ENCODE measurements around the gene RNF223. TPM values are rescaled to one million over a fixed set of nuclear protein-coding genes. Genes with fewer than 3 reads are reported as not detected.
"Not testable (repeated sequence)": the region's sequence is repeated elsewhere in the genome, so short reads cannot be mapped to it uniquely, and the experiment has no call there.

RNF223 gene
- total and polyA plus RNA-seq, 8 donors, result 0.05 to 0.37 (median 0.16) TPM; not detected in 2

DNA sequence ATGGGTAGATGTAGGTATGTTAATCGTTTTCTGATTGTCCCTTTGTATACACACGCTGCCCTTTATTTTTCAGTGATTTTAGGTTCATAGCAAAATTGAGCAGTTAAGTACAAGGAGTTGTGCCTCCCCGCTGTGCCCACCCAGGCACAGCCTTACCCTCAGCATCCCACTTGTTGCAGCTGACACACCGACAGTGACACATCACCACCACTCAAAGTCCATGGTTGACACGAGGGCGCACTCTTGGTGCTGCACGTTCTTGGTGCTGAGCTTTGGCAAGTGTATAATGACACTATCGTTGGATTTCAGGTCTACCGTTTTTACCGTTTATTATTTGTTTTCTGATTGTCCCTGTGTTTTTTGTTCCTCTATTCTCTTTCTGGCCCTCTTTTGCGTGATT lies 26.2 kb upstream of the RNF223 start:
- Histone ChIP-seq H3K9me3 (no peaks in the 10 kb centered on the region), H3K27ac (no peak overlapping the region), H3K27me3 (no peaks in the 10 kb centered on the region), H3K4me3 (no peak overlapping the region), H3K4me1 (no peaks in the 10 kb centered on the region), H3K36me3 (no peaks in the 10 kb centered on the region)
- FAIRE-seq, result no peak
- DNase-seq, result peak in 1 of 6 donors; percentile 6
- no peak for ATAC-seq
- 95 to 96% methylated on average over 11 of the region's 11 CpGs for WGBS, 2 donors
- intact Hi-C loops (cut with DNase I), result no loop called here
- TF ChIP-seq, protein P1, sequence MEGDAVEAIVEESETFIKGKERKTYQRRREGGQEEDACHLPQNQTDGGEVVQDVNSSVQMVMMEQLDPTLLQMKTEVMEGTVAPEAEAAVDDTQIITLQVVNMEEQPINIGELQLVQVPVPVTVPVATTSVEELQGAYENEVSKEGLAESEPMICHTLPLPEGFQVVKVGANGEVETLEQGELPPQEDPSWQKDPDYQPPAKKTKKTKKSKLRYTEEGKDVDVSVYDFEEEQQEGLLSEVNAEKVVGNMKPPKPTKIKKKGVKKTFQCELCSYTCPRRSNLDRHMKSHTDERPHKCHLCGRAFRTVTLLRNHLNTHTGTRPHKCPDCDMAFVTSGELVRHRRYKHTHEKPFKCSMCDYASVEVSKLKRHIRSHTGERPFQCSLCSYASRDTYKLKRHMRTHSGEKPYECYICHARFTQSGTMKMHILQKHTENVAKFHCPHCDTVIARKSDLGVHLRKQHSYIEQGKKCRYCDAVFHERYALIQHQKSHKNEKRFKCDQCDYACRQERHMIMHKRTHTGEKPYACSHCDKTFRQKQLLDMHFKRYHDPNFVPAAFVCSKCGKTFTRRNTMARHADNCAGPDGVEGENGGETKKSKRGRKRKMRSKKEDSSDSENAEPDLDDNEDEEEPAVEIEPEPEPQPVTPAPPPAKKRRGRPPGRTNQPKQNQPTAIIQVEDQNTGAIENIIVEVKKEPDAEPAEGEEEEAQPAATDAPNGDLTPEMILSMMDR (IDR thresholded peaks at IDR 0.05), result no peak

DNA sequence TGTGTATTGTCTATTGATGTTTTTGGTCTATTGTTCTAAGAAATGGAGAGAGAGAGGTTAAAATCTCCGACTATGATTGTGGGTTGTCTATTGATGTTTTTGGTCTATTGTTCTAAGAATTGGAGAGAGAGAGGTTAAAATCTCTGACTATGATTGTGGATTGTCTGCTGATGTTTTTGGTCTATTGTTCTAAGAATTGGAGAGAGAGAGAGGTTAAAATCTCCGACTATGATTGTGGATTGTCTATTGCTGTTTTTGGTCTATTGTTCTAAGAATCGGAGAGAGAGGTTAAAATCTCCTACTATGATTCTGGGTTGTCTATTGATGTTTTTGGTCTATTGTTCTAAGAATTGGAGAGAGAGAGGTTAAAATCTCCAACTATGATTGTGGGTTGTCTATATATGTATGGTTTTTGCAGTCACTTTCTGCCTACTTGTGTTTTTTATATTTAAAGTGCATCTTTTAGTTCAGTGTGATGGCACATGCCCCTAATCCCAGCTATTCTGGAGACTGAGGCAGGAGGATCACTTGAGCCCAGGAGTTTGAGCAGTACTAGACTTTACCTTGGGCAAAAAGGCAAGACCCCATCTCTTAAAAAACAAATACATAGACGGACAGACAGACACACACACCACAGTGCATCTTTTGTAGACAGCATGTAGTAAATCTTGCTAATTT lies 25.5 kb upstream of the RNF223 start:
- Histone ChIP-seq H3K4me1 (no peaks in the 10 kb centered on the region), H3K36me3 (no peaks in the 10 kb centered on the region), H3K9me3 (no peaks in the 10 kb centered on the region), H3K27ac (no peak overlapping the region), H3K27me3 (no peaks in the 10 kb centered on the region), H3K4me3 (no peak overlapping the region)
- ATAC-seq (no peak), DNase-seq (no peak), FAIRE-seq (peak; percentile 49)
- TF ChIP-seq, protein P1 (IDR thresholded peaks at IDR 0.05), result no peak
- intact Hi-C loops (cut with DNase I), result no loop called here
- 88 to 95% methylated on average over 4 of the region's 4 CpGs for WGBS, 2 donors

DNA sequence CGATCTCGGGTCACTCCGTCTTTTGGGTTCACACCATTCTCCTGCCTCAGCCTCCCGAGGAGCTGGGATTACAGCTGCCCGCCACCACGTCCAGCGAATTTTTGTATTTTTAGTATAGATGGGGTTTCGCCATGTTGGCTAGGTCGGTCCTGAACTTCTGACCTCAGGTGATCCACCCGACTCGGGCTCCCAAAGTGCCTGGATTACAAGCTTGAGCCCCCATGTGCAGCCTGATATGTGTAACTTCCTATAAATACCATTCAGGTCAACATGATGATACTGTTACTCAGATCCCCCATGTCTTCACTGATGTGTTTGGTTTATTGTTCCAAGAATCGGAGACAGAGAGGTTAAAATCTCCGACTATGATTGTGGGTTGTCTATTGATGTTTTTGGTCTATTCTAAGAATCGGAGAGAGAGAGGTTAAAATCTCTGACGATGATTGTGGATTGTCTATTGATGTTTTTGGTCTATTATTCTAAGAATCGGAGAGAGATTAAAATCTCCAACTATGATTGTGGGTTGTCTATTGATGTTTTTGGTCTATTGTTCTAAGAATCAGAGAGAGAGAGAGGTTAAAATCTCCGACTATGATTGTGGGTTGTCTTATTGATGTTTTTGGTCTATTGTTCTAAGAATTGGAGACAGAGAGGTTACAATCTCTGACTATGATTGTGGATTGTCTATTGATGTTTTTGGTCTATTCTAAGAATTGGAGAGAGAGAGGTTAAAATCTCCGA lies 24.7 kb upstream of the RNF223 start:
- DNase-seq, result peak in 1 of 6 donors; percentile 13
- H3K36me3 ChIP-seq, result no peaks in the 10 kb centered on the region
- H3K27me3 ChIP-seq, result no peaks in the 10 kb centered on the region
- no peak for FAIRE-seq
- TF ChIP-seq, protein P1 (IDR thresholded peaks at IDR 0.05), result no peak
- 90 to 94% methylated on average over 18 of the region's 18 CpGs for WGBS, 2 donors
- no peak overlapping the region for H3K4me3 ChIP-seq
- no peak overlapping the region for H3K27ac ChIP-seq
- H3K4me1 ChIP-seq, result no peaks in the 10 kb centered on the region
- intact Hi-C loops (cut with DNase I), result no loop called here
- H3K9me3 ChIP-seq, result no peaks in the 10 kb centered on the region
- ATAC-seq, result no peak

DNA sequence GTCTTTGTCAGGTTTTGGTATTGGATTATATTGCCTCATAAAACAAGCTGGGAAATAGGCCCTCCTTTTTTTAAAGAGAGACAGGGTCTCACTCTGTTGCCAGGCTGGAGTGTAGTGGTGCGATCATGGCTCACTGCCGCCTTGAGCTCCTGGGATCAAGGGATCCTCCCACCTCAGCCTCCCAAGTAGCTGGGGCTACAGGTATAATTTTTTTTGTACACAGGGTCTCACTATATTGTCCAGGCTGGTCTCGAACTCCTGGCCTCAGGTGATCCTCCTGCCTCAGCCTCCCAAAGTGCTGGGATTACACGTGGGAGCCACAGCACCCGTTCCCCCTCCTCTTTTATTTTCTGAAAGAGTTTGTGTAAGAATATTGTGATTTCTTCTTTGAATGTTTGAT lies 22.0 kb upstream of the RNF223 start:
- DNase-seq, result peak in 1 of 6 donors; percentile 0
- intact Hi-C loops (cut with DNase I); H3K9me3 ChIP-seq; ATAC-seq; H3K4me1 ChIP-seq; H3K36me3 ChIP-seq; FAIRE-seq; H3K27me3 ChIP-seq; H3K27ac ChIP-seq; H3K4me3 ChIP-seq: not testable (repeated sequence)
- WGBS, 2 donors, result 91 to 92% methylated on average over 5 of the region's 5 CpGs

DNA sequence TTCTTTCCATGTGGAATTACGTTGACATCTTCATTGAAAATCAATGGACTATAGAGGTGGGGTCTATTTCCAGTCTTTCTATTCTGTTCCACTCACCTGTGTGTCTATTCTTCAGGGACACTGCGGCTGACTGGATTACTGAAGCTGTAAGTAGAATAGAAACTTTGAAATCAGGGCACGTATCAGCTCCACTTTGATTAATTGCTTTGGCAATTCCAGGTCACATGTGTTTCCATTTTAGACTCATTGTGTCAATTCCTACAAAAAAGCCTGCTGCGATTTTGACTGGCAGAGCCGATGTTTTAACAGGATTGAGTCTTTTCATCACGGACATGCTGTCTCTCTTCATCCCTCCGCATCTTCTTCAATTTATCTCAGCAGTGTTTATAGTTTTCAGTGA lies 20.9 kb upstream of the RNF223 start:
- TF ChIP-seq, protein P1 (IDR thresholded peaks at IDR 0.05), result no peak
- intact Hi-C loops (cut with DNase I), result no loop called here
- no peak for ATAC-seq
- 87 to 89% methylated on average over 7 of the region's 7 CpGs for WGBS, 2 donors
- H3K27me3 ChIP-seq, result no peaks in the 10 kb centered on the region
- no peaks in the 10 kb centered on the region for H3K9me3 ChIP-seq
- no peak overlapping the region for H3K4me3 ChIP-seq
- H3K36me3 ChIP-seq, result no peaks in the 10 kb centered on the region
- no peaks in the 10 kb centered on the region for H3K4me1 ChIP-seq
- no peak for DNase-seq
- H3K27ac ChIP-seq, result no peak overlapping the region
- no peak for FAIRE-seq
